CD4-positive, alpha-beta T cell treated with Interleukin-2 at 100 ng/mL for 4 hours (primary cell): ENCODE measurements around the gene LGSN.
"Not testable (repeated sequence)": the region's sequence is repeated elsewhere in the genome, so short reads cannot be mapped to it uniquely, and the experiment has no call there.

Experiments used
- DNase-seq: peaks from one replicate; pipeline ENCODE4 v3.0.0-alpha.2; 2020; ENCODE audit warnings: low spot score

Gene LGSN

GRCh38 chr6:63305277-63305676, 14.5 kb downstream of the LGSN start:
- no peak for DNase-seq

- DNase-seq, result no peak
These were observed 16.3 kb downstream of the LGSN start for GRCh38 chr6:63303476-63303875.

GRCh38 chr6:63299667-63300066, 20.1 kb downstream of the LGSN start:
- DNase-seq, result no peak

GRCh38 chr6:63295553-63296194, 24.1 kb downstream of the LGSN start:
- DNase-seq, result no peak

GRCh38 chr6:63290492-63291058, 29.2 kb downstream of the LGSN start:
- DNase-seq, result no peak

GRCh38 chr6:63289269-63289872, 30.4 kb downstream of the LGSN start:
- DNase-seq, result no peak

- DNase-seq, result no peak
These were observed 39.1 kb downstream of the LGSN start for GRCh38 chr6:63280639-63281180.

GRCh38 chr6:63278916-63279315, 40.9 kb downstream of the LGSN start:
- DNase-seq, result no peak

GRCh38 chr6:63275953-63276352, 43.8 kb downstream of the LGSN start:
- no peak for DNase-seq

GRCh38 chr6:63274795-63275430, 44.9 kb downstream of the LGSN start:
- not testable (repeated sequence) for DNase-seq

GRCh38 chr6:63272397-63272796, 47.4 kb downstream of the LGSN start:
- DNase-seq, result no peak

- DNase-seq, result no peak
These were observed 50.3 kb downstream of the LGSN start for GRCh38 chr6:63269470-63269869.

- DNase-seq, result no peak
These were observed 51.2 kb downstream of the LGSN start for GRCh38 chr6:63268574-63268973.

- DNase-seq, result no peak
These were observed 52.0 kb downstream of the LGSN start for GRCh38 chr6:63267828-63268227.

GRCh38 chr6:63267046-63267445, 52.7 kb downstream of the LGSN start:
- no peak for DNase-seq

GRCh38 chr6:63263444-63263843, 56.3 kb downstream of the LGSN start:
- no peak for DNase-seq

- no peak for DNase-seq
These were observed 58.0 kb downstream of the LGSN start for GRCh38 chr6:63261820-63262219.

- no peak for DNase-seq
These were observed 60.6 kb downstream of the LGSN start for GRCh38 chr6:63259153-63259552.

- DNase-seq, result no peak
These were observed 69.8 kb downstream of the LGSN start for GRCh38 chr6:63249875-63250482.

- DNase-seq, result no peak
These were observed 73.2 kb downstream of the LGSN start for GRCh38 chr6:63246581-63246980.

GRCh38 chr6:63245909-63246308, 73.9 kb downstream of the LGSN start:
- no peak for DNase-seq

- DNase-seq, result no peak
These were observed 74.4 kb downstream of the LGSN start for GRCh38 chr6:63245420-63245819.

- no peak for DNase-seq
These were observed 83.4 kb downstream of the LGSN start for GRCh38 chr6:63236398-63236817.
